NCI-H446 (cell line): ENCODE measurements around the gene ERG.

Experiments
- DNase-seq, 2 experiments: peaks; one replicate each; lab custom pipeline; 2025; lab: John Stamatoyannopoulos, UW

Gene ERG

GRCh38 chr21:38499296-38499695, 1.0 kb upstream of the ERG start:
- no peak for DNase-seq

- DNase-seq: no peak
Measured at GRCh38 chr21:38496224-38496623, 2.1 kb downstream of the ERG start.

GRCh38 chr21:38495696-38496095, 2.6 kb downstream of the ERG start:
- DNase-seq: no peak

- DNase-seq: no peak
Measured at GRCh38 chr21:38495242-38495641, 3.0 kb downstream of the ERG start.

GRCh38 chr21:38494703-38495102, 3.6 kb downstream of the ERG start:
- DNase-seq: no peak

- no peak for DNase-seq
Measured at GRCh38 chr21:38494251-38494642, 4.0 kb downstream of the ERG start.

- DNase-seq: no peak
Measured at GRCh38 chr21:38493549-38494250, 4.6 kb downstream of the ERG start.

- DNase-seq: no peak
Measured at GRCh38 chr21:38492007-38492406, 6.3 kb downstream of the ERG start.

- no peak for DNase-seq
Measured at GRCh38 chr21:38491536-38491935, 6.7 kb downstream of the ERG start.

GRCh38 chr21:38490411-38491020, 7.8 kb downstream of the ERG start:
- DNase-seq: no peak

- no peak for DNase-seq
Measured at GRCh38 chr21:38489729-38490128, 8.5 kb downstream of the ERG start.

GRCh38 chr21:38489271-38489652, 9.0 kb downstream of the ERG start:
- no peak for DNase-seq

GRCh38 chr21:38488640-38489270, 9.5 kb downstream of the ERG start:
- no peak for DNase-seq

GRCh38 chr21:38487901-38488639, 10.2 kb downstream of the ERG start:
- DNase-seq: no peak

GRCh38 chr21:38486706-38487105, 11.6 kb downstream of the ERG start:
- no peak for DNase-seq

- no peak for DNase-seq
Measured at GRCh38 chr21:38486221-38486620, 12.1 kb downstream of the ERG start.

- no peak for DNase-seq
Measured at GRCh38 chr21:38479641-38480525, 18.4 kb downstream of the ERG start.

- DNase-seq: no peak
Measured at GRCh38 chr21:38478782-38479181, 19.5 kb downstream of the ERG start.

- DNase-seq: no peak
Measured at GRCh38 chr21:38477226-38477625, 21.1 kb downstream of the ERG start.

- DNase-seq: no peak
Measured at GRCh38 chr21:38476385-38476784, 21.9 kb downstream of the ERG start.

GRCh38 chr21:38475519-38475918, 22.8 kb downstream of the ERG start:
- DNase-seq: no peak

- no peak for DNase-seq
Measured at GRCh38 chr21:38474796-38475195, 23.5 kb downstream of the ERG start.
